Right lobe of liver (tissue), 4 donors: ENCODE data around the gene TMEM60.

Experiments used
- POLR2A ChIP-seq: fragments of 450-650 bp; IDR thresholded peaks from one replicate; pipeline ENCODE4 v1.6.1; 2017; ENCODE audit warnings: antibody characterized with exemption, mild to moderate bottlenecking
- TF ChIP-seq, protein P1 (sequence below), 4 donors: fragments of 200-600 bp in 3 of 4; fragments of 450-650 bp in 1 of 4; IDR thresholded peaks; one replicate each; pipeline versions ENCODE4 v1.5.1 to v1.8.0; 2016 to 2022; ENCODE audit warnings: antibody characterized with exemption in 4 of 4, mild to moderate bottlenecking in 2 of 4
- donor health status: DM: no; HTN: no; CAD: no.
- donor health status: DM: no; HTN: no; CAD: no.
- donor health status: DM: no; HTN: yes; CAD: no.

DNA sequence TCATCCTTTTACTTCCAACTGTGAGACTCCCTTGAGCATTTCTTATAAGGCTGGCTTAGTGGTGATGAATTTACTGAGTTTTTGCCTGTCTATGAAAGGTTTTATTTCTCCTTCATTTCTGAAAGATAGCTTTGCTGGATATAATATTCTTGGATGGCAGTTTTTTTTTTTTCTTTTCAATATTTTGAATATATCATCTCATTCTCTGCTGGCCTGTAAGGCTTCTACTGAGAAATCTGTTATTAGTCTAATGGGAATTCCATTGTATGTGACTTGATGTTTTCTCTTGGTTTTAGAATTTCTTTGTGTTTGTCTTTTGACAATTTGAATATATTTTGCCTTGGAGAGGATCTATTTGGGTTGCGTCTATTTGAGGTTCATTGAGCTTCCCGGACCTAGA lies 22.7 kb upstream of the TMEM60 start:
- TF ChIP-seq, protein P1, sequence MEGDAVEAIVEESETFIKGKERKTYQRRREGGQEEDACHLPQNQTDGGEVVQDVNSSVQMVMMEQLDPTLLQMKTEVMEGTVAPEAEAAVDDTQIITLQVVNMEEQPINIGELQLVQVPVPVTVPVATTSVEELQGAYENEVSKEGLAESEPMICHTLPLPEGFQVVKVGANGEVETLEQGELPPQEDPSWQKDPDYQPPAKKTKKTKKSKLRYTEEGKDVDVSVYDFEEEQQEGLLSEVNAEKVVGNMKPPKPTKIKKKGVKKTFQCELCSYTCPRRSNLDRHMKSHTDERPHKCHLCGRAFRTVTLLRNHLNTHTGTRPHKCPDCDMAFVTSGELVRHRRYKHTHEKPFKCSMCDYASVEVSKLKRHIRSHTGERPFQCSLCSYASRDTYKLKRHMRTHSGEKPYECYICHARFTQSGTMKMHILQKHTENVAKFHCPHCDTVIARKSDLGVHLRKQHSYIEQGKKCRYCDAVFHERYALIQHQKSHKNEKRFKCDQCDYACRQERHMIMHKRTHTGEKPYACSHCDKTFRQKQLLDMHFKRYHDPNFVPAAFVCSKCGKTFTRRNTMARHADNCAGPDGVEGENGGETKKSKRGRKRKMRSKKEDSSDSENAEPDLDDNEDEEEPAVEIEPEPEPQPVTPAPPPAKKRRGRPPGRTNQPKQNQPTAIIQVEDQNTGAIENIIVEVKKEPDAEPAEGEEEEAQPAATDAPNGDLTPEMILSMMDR (IDR thresholded peaks at IDR 0.05): no peak
- no peak for TF ChIP-seq POLR2A
